HUES64 (cell line): ENCODE data around the gene HERC5. TPM values are rescaled to one million over a fixed set of nuclear protein-coding genes. Genes with fewer than 3 reads are reported as not detected.

Experiments used
- H3K27ac ChIP-seq: 2 replicates; pipeline ENCODE4 v1.7.0; 2013; ENCODE audit warnings: low read depth, low read length, inconsistent platforms
- H3K27me3 ChIP-seq: 2 replicates; pipeline ENCODE4 v1.6.1; 2013; ENCODE audit warnings: mild to moderate bottlenecking, low read length; ENCODE audit not compliant: insufficient read depth
- H3K36me3 ChIP-seq: 2 replicates; pipeline ENCODE4 v1.6.1; 2013; ENCODE audit warnings: mild to moderate bottlenecking, low read length; ENCODE audit not compliant: insufficient read depth
- H3K4me1 ChIP-seq: 2 replicates; pipeline ENCODE4 v1.6.1; 2013; ENCODE audit warnings: mild to moderate bottlenecking, low read length, moderate library complexity; ENCODE audit not compliant: insufficient read depth
- H3K4me3 ChIP-seq: 2 replicates; pipeline ENCODE4 v1.5.1; 2013; ENCODE audit warnings: mild to moderate bottlenecking, low read length, moderate library complexity
- H3K9ac ChIP-seq: 2 replicates; pipeline ENCODE4 v1.6.1; 2013; ENCODE audit warnings: mild to moderate bottlenecking, low read depth, low read length
- H3K9me3 ChIP-seq: 2 replicates; pipeline ENCODE4 v1.6.1; 2013; ENCODE audit warnings: low read depth, low read length; ENCODE audit not compliant: insufficient read depth
- WGBS: fragments of 150-250, 120-280 bp; methylation state at CpG from one replicate; pipeline ENCODE4 v1.1.7; 2013; ENCODE audit warnings: missing lambda C conversion rate; 5-methylcytosine and 5-hydroxymethylcytosine counted together
- polyA plus RNA-seq, 2 experiments: library from polyadenylated mRNA; stranded (reverse); fragments of 50-300 nt; gene quantifications; one replicate each; pipeline ENCODE4 v1.2.3, GENCODE V29; 2013

The HERC5 gene
- polyA plus RNA-seq (2013, experiment 1 of 2), result 11.4 TPM
- polyA plus RNA-seq (2013, experiment 2 of 2), result 11.5 TPM

GRCh38 chr4:88456670-88457306 is at the start of gene HERC5:
HERC5 (plus strand) TSS chr4:88457119; CDS start chr4:88457270, 151 bp downstream.
- H3K4me3 ChIP-seq, result peak within 1 kb of the TSS; percentile 51
- H3K4me1 ChIP-seq, result peaks cover 6% of the 10 kb centered on the region; the same call in 1 of the 2 replicates
- peaks cover 4% of the 10 kb centered on the region; the same call in 1 of the 2 replicates for H3K9me3 ChIP-seq
- H3K9ac ChIP-seq, result peak within 1 kb of the TSS; percentile 45
- under 1% methylated on average over 57 of the region's 57 CpGs for WGBS
- peak within 1 kb of the TSS; percentile 24; the same call in 1 of the 2 replicates for H3K27ac ChIP-seq
- peaks cover 34% of the 10 kb centered on the region for H3K27me3 ChIP-seq
- no peaks in the 10 kb centered on the region for H3K36me3 ChIP-seq

DNA sequence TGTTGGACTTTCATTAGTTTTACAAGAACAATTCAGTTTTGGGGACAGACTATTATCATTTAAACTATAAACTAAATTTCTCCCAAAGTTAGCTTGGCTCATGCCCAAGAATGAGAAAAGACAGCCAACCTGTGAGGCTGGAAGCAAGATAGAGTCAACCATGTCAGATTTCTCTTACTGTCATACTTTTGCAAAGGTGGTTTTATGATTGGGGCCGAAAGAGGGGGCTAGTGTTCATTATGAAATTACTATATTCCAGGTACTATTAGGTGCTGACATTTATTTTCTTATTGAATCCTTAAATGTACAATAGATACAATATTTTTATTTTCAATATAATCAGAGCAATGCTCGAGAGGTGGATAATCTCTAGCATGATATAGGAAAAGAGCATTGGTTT is 47.7 kb upstream of the HERC5 start:
- no peak overlapping the region for H3K4me3 ChIP-seq
- no peaks in the 10 kb centered on the region for H3K36me3 ChIP-seq
- H3K9me3 ChIP-seq, result no peaks in the 10 kb centered on the region
- H3K9ac ChIP-seq, result no peak overlapping the region
- no peaks in the 10 kb centered on the region for H3K27me3 ChIP-seq
- H3K4me1 ChIP-seq, result no peaks in the 10 kb centered on the region
- no peak overlapping the region for H3K27ac ChIP-seq
- WGBS, result no CpG with 5 or more reads among the region's 2 CpGs

DNA sequence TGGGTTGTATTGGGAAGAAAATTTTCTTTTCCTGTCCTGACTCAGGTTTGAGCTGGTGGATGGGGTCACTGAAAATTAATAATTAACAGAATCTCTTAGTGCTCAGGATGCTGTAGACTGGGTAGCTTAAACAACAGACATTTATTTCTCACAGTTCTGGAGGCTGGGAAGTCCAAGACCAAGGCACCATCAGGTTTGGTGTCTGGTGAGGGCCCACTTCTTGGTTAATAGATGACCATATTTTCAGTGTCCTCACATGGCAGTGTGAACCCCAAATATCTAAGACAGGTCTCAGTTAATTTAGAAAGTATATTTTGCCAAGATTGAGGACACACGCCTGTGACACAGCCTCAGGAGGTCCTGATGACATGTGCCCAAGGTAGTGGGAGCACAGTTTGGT is 47.1 kb upstream of the HERC5 start:
- Histone ChIP-seq H3K27me3 (no peaks in the 10 kb centered on the region), H3K9ac (no peak overlapping the region), H3K9me3 (no peaks in the 10 kb centered on the region), H3K4me1 (no peaks in the 10 kb centered on the region), H3K27ac (no peak overlapping the region), H3K4me3 (no peak overlapping the region), H3K36me3 (no peaks in the 10 kb centered on the region)
- 100% methylated on average over 1 of the region's 1 CpG for WGBS

- no peaks in the 10 kb centered on the region for H3K36me3 ChIP-seq
- H3K27ac ChIP-seq, result no peak overlapping the region
- no peak overlapping the region for H3K9ac ChIP-seq
- 98% methylated on average over 3 of the region's 3 CpGs for WGBS
- no peaks in the 10 kb centered on the region for H3K27me3 ChIP-seq
- H3K9me3 ChIP-seq, result no peaks in the 10 kb centered on the region
- no peak overlapping the region for H3K4me3 ChIP-seq
- H3K4me1 ChIP-seq, result no peaks in the 10 kb centered on the region
Observed at GRCh38 chr4:88411491-88412096, 45.3 kb upstream of the HERC5 start.

GRCh38 chr4:88413801-88414200 is 43.1 kb upstream of the HERC5 start:
- Histone ChIP-seq H3K9ac (no peak overlapping the region), H3K27ac (no peak overlapping the region), H3K36me3 (no peaks in the 10 kb centered on the region), H3K27me3 (no peaks in the 10 kb centered on the region), H3K4me3 (no peak overlapping the region), H3K4me1 (no peaks in the 10 kb centered on the region), H3K9me3 (no peaks in the 10 kb centered on the region)
- 59% methylated on average over 1 of the region's 1 CpG for WGBS

GRCh38 chr4:88414755-88415154 is 42.2 kb upstream of the HERC5 start:
- H3K9ac ChIP-seq, result no peak overlapping the region
- H3K27me3 ChIP-seq, result no peaks in the 10 kb centered on the region
- H3K9me3 ChIP-seq, result no peaks in the 10 kb centered on the region
- 94% methylated on average over 3 of the region's 4 CpGs for WGBS
- H3K4me1 ChIP-seq, result no peaks in the 10 kb centered on the region
- no peaks in the 10 kb centered on the region for H3K36me3 ChIP-seq
- no peak overlapping the region for H3K27ac ChIP-seq
- H3K4me3 ChIP-seq, result no peak overlapping the region

DNA sequence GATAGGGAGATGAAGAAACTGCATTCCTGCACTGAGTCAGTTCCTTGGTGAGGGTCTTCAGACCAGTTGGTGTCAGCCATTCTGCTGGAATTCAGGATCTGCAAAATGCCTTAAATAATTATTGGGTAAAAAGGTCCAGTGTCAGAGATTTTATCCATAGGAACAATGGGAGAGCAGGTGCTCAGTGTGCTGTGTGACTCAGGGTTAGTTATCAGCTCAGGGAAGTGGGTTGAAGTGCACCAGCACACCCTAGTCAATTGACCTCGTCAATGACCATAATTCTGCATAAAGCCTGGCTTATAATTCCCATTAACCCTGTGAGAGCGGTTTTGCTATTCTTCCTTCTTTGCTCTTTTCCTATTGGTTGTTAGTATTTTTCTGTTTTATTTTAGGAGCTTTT is 40.9 kb upstream of the HERC5 start:
- Histone ChIP-seq H3K27me3 (no peaks in the 10 kb centered on the region), H3K36me3 (no peaks in the 10 kb centered on the region), H3K4me3 (no peak overlapping the region), H3K27ac (no peak overlapping the region), H3K4me1 (no peaks in the 10 kb centered on the region), H3K9ac (no peak overlapping the region), H3K9me3 (no peaks in the 10 kb centered on the region)
- 93% methylated on average over 1 of the region's 2 CpGs for WGBS

GRCh38 chr4:88418411-88418810 is 38.5 kb upstream of the HERC5 start:
- Histone ChIP-seq H3K9me3 (no peaks in the 10 kb centered on the region), H3K9ac (no peak overlapping the region), H3K4me3 (no peak overlapping the region), H3K36me3 (no peaks in the 10 kb centered on the region), H3K4me1 (no peaks in the 10 kb centered on the region), H3K27ac (no peak overlapping the region), H3K27me3 (no peaks in the 10 kb centered on the region)
- WGBS, result 95% methylated on average over 3 of the region's 3 CpGs

GRCh38 chr4:88419874-88420273 is 37.0 kb upstream of the HERC5 start:
- Histone ChIP-seq H3K4me1 (no peaks in the 10 kb centered on the region), H3K9ac (no peak overlapping the region), H3K4me3 (no peak overlapping the region), H3K27ac (no peak overlapping the region), H3K9me3 (no peaks in the 10 kb centered on the region), H3K27me3 (no peaks in the 10 kb centered on the region), H3K36me3 (no peaks in the 10 kb centered on the region)
- WGBS, result 79% methylated on average over 4 of the region's 5 CpGs

DNA sequence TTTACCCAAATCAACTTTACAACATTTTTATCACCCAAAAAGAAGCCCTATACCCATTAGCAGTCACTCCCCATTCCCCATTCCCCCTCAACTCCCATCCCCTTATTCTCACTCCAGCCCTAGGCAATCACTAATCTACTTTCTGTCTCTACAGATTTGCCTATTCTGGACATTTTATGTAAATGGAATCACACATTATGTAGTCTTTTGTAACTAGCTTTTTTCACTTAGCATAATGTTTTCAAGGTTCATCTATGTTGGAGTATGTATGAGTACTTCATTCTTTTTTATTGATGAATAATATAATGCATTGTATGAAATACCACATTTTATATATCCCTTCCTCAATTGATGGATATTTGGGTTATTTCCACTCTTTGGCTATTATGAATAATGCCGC is 36.1 kb upstream of the HERC5 start:
- H3K4me3 ChIP-seq, result no peak overlapping the region
- H3K27me3 ChIP-seq, result no peaks in the 10 kb centered on the region
- H3K36me3 ChIP-seq, result no peaks in the 10 kb centered on the region
- 100% methylated on average over 1 of the region's 1 CpG for WGBS
- H3K27ac ChIP-seq, result no peak overlapping the region
- H3K9ac ChIP-seq, result no peak overlapping the region
- H3K9me3 ChIP-seq, result no peaks in the 10 kb centered on the region
- no peaks in the 10 kb centered on the region for H3K4me1 ChIP-seq

GRCh38 chr4:88422403-88422802 is 34.5 kb upstream of the HERC5 start:
- Histone ChIP-seq H3K4me3 (no peak overlapping the region), H3K9ac (no peak overlapping the region), H3K27ac (no peak overlapping the region), H3K4me1 (no peaks in the 10 kb centered on the region), H3K27me3 (no peaks in the 10 kb centered on the region), H3K36me3 (no peaks in the 10 kb centered on the region), H3K9me3 (no peaks in the 10 kb centered on the region)
- 90% methylated on average over 1 of the region's 2 CpGs for WGBS
